Left lung (tissue), 10 donors: ENCODE data around the gene FRYL. TPM values are rescaled to one million over a fixed set of nuclear protein-coding genes. Genes with fewer than 3 reads are reported as not detected.
A peak's percentile ranks its signal among the peaks of the same experiment; 100 is the strongest.

Source experiments
- ATAC-seq: fragments of 200-7000 bp; cut with Tn5 transposase; one replicate; pipeline ENCODE4 v1.9.1; 2020; ENCODE audit warnings: moderate library complexity
- DNase-seq, 4 donors: peaks; one replicate each; pipeline ENCODE4 v3.0.0-alpha.2; 2013 to 2020
- H3K27ac ChIP-seq, 2 donors: fragments of 200-600 bp; sonication (generic) in 1 of 2; one replicate each; pipeline versions ENCODE4 v1.5.0 to v1.8.0; 2020 to 2021
- H3K27me3 ChIP-seq, 2 donors: fragments of 200-600 bp; sonication (generic) in 1 of 2; one replicate each; pipeline versions ENCODE4 v1.5.0 to v1.8.0; 2020 to 2021
- H3K36me3 ChIP-seq, 2 donors: fragments of 200-600 bp; sonication (generic) in 1 of 2; one replicate each; pipeline versions ENCODE4 v1.5.0 to v1.8.0; 2020 to 2021
- H3K4me1 ChIP-seq, 2 donors: fragments of 200-600 bp; one replicate each; pipeline ENCODE4 v1.8.0; 2021
- H3K4me3 ChIP-seq, 2 donors: fragments of 200-600 bp; sonication (generic) in 1 of 2; one replicate each; pipeline versions ENCODE4 v1.5.0 to v1.8.0; 2020 to 2021; ENCODE audit warnings: mild to moderate bottlenecking in 1 of 2
- H3K9me3 ChIP-seq, 2 donors: fragments of 200-600 bp; sonication (generic) in 1 of 2; one replicate each; pipeline versions ENCODE4 v1.5.0 to v1.8.0; 2020 to 2021
- CTCF ChIP-seq, 2 donors: fragments of 200-600 bp; sonication (generic) in 1 of 2; IDR thresholded peaks; one replicate each; pipeline versions ENCODE4 v1.5.0 to v1.8.0; 2021; ENCODE audit warnings: antibody characterized with exemption in 2 of 2
- intact Hi-C, 2 donors: fragments of 100-400 bp; cut with DNase I; formaldehyde crosslinking; loops; one replicate each; pipeline versions ENCODE4 v1.11.2 to v1.14.2; 2022
- polyA plus RNA-seq, 6 donors: library from polyadenylated mRNA; unstranded; fragments of 120-200 nt; gene quantifications; one replicate each; pipeline ENCODE4 v1.2.1, GENCODE V29; 2013; ENCODE audit not compliant: insufficient read length in 6 of 6
- total RNA-seq, 2 donors: library from RNA; stranded (reverse); fragmentation: NEBNext Ultra II Directional; extraction: Animal tissue kit (Norgen Biotek cat#: 25700); gene quantifications; one replicate each; pipeline ENCODE4 v1.2.1, GENCODE V29; 2021
- donor health status: DM: no; HTN: yes; CAD: no.
- donor health status: DM: no; HTN: no; CAD: no.

The FRYL gene
- total and polyA plus RNA-seq, 8 donors = 41.9 to 72.7 (median 50.3) TPM

DNA sequence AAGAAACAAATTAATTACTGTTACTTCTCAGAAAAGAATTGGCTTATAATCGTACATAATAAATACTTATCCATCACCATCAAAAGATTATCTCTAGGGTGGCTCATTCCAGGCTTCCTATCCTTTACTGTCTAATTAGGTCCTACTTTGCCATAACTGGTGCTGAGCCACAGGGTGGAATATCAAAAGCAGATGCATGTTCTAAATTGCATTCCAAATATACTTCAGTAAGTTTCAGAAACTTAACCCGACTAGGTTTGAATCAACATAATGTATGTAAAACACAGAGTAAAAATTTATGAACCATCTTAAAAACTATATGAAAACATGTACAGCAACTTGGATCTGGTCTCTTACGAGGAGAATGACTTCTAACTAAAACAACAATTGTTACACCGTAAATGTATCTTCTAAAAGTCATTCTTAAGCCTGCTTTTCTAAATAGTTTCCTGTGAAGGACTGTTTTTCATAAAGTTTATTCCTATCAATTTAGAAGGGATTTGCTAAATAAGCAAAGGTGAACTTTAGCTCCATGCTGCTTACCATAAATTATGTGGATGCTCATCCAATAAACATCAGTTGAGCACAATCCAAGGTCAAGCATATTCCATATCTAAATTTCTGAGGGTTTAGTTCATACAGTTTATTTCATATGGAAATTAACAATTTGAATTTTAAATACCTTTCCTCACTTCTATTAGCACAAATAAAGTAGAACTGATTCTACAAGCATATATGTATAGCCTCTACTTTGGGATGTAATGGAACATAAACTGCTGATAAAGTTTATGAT is 276.6 kb downstream of the FRYL start:
- ATAC-seq = no peak
- no peak overlapping the region for H3K27ac ChIP-seq
- no peaks in the 10 kb centered on the region for H3K9me3 ChIP-seq
- DNase-seq = no peak
- TF ChIP-seq CTCF (IDR thresholded peaks at IDR 0.05) = no peak
- intact Hi-C loops = no loop called here
- no peaks in the 10 kb centered on the region for H3K27me3 ChIP-seq
- peaks cover 0 to 65% of the 10 kb centered on the region in 2 donors for H3K36me3 ChIP-seq
- H3K4me3 ChIP-seq = no peak overlapping the region
- no peaks in the 10 kb centered on the region for H3K4me1 ChIP-seq

- no peak for ATAC-seq
- H3K9me3 ChIP-seq = no peaks in the 10 kb centered on the region
- no peak overlapping the region for H3K27ac ChIP-seq
- H3K4me3 ChIP-seq = no peak overlapping the region
- H3K4me1 ChIP-seq = no peaks in the 10 kb centered on the region
- H3K27me3 ChIP-seq = no peaks in the 10 kb centered on the region
- no peak for DNase-seq
- H3K36me3 ChIP-seq = peaks cover 0 to 49% of the 10 kb centered on the region in 2 donors
- no peak for TF ChIP-seq CTCF (IDR thresholded peaks at IDR 0.05)
- intact Hi-C loops = no loop called here
These were observed 280.5 kb downstream of the FRYL start for GRCh38 chr4:48499551-48500066.

GRCh38 chr4:48498895-48499294 is 281.2 kb downstream of the FRYL start:
- peaks cover 0 to 49% of the 10 kb centered on the region in 2 donors for H3K36me3 ChIP-seq
- intact Hi-C loops = no loop called here
- H3K4me3 ChIP-seq = no peak overlapping the region
- H3K27ac ChIP-seq = no peak overlapping the region
- H3K27me3 ChIP-seq = no peaks in the 10 kb centered on the region
- DNase-seq (no peak), ATAC-seq (no peak)
- no peak for TF ChIP-seq CTCF (IDR thresholded peaks at IDR 0.05)
- H3K4me1 ChIP-seq = no peaks in the 10 kb centered on the region
- H3K9me3 ChIP-seq = no peaks in the 10 kb centered on the region

DNA sequence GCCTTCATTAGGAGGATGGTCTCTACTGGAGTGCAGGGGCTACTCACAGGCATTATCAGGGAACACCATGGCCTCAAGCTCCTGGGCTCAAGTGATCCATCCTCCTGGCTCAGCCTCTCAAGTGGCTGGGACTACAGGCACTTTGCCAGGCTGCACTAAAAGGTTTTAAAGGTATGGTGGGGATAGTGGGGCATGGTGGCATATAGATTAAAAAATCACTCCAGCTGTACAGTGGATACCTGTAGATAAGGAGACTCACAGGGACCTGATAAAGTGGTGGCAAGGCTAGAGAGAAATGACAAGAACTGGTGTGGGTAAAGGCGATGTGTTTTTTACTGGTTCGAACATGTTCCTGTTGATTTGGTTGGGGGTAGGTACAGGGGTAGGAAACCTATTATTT is 284.1 kb downstream of the FRYL start:
- no peaks in the 10 kb centered on the region for H3K9me3 ChIP-seq
- no peak overlapping the region for H3K4me3 ChIP-seq
- ATAC-seq (no peak), DNase-seq (no peak)
- intact Hi-C loops = no loop called here
- TF ChIP-seq CTCF (IDR thresholded peaks at IDR 0.05) = no peak
- peaks cover 0 to 41% of the 10 kb centered on the region in 2 donors for H3K36me3 ChIP-seq
- no peak overlapping the region for H3K27ac ChIP-seq
- H3K4me1 ChIP-seq = peaks cover 0 to 4% of the 10 kb centered on the region in 2 donors
- peaks cover 13 to 15% of the 10 kb centered on the region in 2 donors for H3K27me3 ChIP-seq

- TF ChIP-seq CTCF (IDR thresholded peaks at IDR 0.05) = no peak
- Histone ChIP-seq H3K4me1 (peaks cover 0 to 19% of the 10 kb centered on the region in 2 donors), H3K27ac (no peak overlapping the region), H3K4me3 (no peak overlapping the region), H3K27me3 (peaks cover 35 to 39% of the 10 kb centered on the region in 2 donors), H3K9me3 (no peaks in the 10 kb centered on the region), H3K36me3 (peaks cover 0 to 17% of the 10 kb centered on the region in 2 donors)
- intact Hi-C loops = no loop called here
- DNase-seq = no peak
- ATAC-seq = peak; percentile 49
These were observed 286.5 kb downstream of the FRYL start for GRCh38 chr4:48493452-48494100.
